ENCODE measurements around the gene SREK1.

DNA sequence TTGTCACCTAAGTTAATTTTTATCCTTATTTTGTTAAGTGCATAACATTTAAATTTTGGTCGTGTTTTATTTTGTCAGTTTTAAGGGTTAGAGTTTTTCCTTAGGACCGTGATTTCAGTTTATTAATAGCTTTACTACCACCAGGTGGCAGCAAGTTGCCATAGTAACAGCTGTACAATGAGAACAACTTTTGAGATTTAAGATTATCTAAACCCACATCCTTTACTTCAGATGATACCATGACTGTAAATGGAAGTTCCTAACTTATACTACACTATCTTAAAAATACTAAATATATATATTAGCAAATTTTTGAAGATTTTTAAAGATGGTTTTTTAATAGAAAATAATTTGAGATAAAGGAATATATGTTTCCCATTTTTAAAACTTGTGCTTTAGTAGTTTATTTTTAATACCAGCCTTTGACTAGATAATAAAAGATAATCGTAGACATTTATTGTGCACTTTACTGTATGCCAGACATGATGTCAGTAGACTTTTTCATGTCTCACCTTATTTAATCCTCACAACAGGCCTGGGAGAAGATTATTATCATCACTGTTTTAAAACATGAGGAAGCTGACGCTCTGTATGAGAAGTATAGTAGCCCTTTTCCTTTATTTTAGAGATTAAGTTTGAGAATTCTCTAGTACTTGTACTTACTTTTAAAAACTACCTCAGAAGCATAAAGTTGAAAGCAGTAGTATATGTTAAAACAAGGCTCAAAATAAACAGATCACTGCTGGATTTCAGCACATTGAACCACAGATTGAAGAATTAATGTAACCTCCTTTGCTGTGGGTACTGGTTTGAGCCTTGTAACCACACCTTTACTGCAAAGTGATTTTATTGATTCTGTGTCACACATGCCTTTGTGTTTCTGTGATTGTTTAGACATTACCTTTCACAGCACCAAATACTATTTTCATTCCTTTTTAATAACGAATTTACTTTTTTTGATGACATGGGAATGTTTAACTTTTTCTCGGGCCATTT lies 27.5 kb downstream of the SREK1 start:
- TF ChIP-seq ZNF3 (CRISPR knock-in tag; IDR thresholded peaks at IDR 0.05), result no peak
- no peak for TF ChIP-seq POLR2A (conservative IDR thresholded peaks at IDR 0.05)
- no peak for TF ChIP-seq ZNF717 (CRISPR knock-in tag; IDR thresholded peaks at IDR 0.05)
- no peak for TF ChIP-seq HDGF (IDR thresholded peaks at IDR 0.05)
- no peak for TF ChIP-seq SRSF7 (optimal IDR thresholded peaks at IDR 0.05; ENCODE audit: low read depth, low read length)
- no peak for TF ChIP-seq JUNB (CRISPR knock-in tag; conservative IDR thresholded peaks at IDR 0.05)
- no peak for TF ChIP-seq ZNF253 (CRISPR knock-in tag; conservative IDR thresholded peaks at IDR 0.05)
- TF ChIP-seq, protein P1, sequence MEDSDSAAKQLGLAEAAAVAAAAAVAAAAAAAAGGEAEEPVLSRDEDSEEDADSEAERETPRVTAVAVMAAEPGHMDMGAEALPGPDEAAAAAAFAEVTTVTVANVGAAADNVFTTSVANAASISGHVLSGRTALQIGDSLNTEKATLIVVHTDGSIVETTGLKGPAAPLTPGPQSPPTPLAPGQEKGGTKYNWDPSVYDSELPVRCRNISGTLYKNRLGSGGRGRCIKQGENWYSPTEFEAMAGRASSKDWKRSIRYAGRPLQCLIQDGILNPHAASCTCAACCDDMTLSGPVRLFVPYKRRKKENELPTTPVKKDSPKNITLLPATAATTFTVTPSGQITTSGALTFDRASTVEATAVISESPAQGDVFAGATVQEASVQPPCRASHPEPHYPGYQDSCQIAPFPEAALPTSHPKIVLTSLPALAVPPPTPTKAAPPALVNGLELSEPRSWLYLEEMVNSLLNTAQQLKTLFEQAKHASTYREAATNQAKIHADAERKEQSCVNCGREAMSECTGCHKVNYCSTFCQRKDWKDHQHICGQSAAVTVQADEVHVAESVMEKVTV (CRISPR knock-in tag; IDR thresholded peaks at IDR 0.05), result no peak
- TF ChIP-seq DNMT1 (IDR thresholded peaks at IDR 0.05), result no peak
- TF ChIP-seq, protein P2, sequence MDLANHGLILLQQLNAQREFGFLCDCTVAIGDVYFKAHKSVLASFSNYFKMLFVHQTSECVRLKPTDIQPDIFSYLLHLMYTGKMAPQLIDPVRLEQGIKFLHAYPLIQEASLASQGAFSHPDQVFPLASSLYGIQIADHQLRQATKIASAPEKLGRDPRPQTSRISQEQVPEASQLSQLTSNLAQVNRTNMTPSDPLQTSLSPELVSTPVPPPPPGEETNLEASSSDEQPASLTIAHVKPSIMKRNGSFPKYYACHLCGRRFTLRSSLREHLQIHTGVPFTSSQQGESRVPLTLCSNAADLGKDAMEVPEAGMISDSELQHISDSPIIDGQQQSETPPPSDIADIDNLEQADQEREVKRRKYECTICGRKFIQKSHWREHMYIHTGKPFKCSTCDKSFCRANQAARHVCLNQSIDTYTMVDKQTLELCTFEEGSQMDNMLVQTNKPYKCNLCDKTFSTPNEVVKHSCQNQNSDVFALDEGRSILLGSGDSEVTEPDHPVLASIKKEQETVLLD (IDR thresholded peaks at IDR 0.05), result no peak
- no peak for TF ChIP-seq ZNF561 (CRISPR knock-in tag; conservative IDR thresholded peaks at IDR 0.05)
- TF ChIP-seq, protein P3, sequence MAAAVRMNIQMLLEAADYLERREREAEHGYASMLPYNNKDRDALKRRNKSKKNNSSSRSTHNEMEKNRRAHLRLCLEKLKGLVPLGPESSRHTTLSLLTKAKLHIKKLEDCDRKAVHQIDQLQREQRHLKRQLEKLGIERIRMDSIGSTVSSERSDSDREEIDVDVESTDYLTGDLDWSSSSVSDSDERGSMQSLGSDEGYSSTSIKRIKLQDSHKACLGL (CRISPR knock-in tag; IDR thresholded peaks at IDR 0.05; ENCODE audit: borderline replicate concordance, poor library complexity, severe bottlenecking), result no peak
